Uterus (tissue), 2 donors: ENCODE data around the gene ABCB10.

Source experiments
- POLR2A ChIP-seq, 2 donors: fragments of 450-650 bp; IDR thresholded peaks; one replicate each; pipeline ENCODE4 v1.6.1; 2016; ENCODE audit warnings: antibody characterized with exemption in 2 of 2, mild to moderate bottlenecking in 1 of 2, moderate library complexity in 1 of 2
- TF ChIP-seq, protein P1 (sequence below), 4 experiments: fragments of 200-600 bp in 2 of 4; fragments of 450-650 bp in 2 of 4; sonication (generic) in 2 of 4; IDR thresholded peaks; one replicate each; pipeline ENCODE4 v1.5.1; 2016 to 2019; ENCODE audit warnings: antibody characterized with exemption in 4 of 4, mild to moderate bottlenecking in 2 of 4, moderate library complexity in 1 of 4

DNA sequence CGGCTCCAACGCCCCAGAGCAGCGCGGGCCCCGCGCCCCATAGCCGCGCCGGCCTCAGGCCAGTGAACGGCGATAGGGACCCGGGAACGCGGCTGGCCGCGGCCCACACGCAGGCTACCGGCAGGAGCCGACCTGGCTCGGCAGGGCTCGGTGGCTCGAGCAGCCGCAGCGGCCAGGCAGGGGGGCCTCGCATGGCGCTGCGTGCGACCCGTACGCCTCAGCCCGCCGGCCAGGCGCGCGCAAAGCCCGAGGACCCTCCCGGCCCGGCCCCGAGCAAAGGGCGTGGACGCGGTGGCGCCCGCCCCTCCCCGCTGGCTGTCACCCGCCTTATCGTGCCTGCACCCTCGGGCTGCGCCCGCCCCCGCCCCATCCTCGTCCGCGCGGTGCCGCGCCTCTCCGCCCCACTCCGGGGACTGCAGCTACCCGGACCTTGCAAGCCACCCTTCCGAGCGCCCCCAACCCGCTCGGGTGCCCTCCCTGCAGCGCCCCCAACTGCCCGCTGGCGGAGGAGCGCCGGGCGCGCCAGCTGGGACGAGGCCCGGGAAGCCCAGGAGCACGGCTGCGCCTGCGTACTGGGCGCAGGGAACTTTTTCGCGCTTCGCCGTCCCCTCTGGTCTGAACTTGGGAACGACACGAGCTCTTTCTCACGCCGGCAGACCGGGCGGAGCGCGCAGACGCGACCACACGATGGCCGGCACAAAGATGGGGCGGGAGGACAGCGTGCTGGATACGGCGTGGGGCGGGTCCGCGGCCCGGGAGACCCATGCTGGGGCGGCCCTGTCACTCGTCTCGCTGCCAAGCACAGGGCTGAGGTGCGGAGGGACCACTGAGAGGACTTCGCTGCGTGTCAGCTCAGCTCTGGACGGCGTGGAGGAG lies at the start of gene ABCB10:
- TF ChIP-seq, protein P1, sequence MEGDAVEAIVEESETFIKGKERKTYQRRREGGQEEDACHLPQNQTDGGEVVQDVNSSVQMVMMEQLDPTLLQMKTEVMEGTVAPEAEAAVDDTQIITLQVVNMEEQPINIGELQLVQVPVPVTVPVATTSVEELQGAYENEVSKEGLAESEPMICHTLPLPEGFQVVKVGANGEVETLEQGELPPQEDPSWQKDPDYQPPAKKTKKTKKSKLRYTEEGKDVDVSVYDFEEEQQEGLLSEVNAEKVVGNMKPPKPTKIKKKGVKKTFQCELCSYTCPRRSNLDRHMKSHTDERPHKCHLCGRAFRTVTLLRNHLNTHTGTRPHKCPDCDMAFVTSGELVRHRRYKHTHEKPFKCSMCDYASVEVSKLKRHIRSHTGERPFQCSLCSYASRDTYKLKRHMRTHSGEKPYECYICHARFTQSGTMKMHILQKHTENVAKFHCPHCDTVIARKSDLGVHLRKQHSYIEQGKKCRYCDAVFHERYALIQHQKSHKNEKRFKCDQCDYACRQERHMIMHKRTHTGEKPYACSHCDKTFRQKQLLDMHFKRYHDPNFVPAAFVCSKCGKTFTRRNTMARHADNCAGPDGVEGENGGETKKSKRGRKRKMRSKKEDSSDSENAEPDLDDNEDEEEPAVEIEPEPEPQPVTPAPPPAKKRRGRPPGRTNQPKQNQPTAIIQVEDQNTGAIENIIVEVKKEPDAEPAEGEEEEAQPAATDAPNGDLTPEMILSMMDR (IDR thresholded peaks at IDR 0.05), result peak; percentile 79 to 89 (median 85)
- peak; percentile 70 for TF ChIP-seq POLR2A (IDR thresholded peaks at IDR 0.05)
